Measurements from ENCODE around the gene PITHD1. TPM values are rescaled to one million over a fixed set of nuclear protein-coding genes. Genes with fewer than 3 reads are reported as not detected.
"Not testable (repeated sequence)": the region's sequence is repeated elsewhere in the genome, so short reads cannot be mapped to it uniquely, and the experiment has no call there.

Gene PITHD1, protein sequence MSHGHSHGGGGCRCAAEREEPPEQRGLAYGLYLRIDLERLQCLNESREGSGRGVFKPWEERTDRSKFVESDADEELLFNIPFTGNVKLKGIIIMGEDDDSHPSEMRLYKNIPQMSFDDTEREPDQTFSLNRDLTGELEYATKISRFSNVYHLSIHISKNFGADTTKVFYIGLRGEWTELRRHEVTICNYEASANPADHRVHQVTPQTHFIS
- 71.0 and 87.6 TPM in 2 replicates for polyA plus RNA-seq (2014; cell fraction: cytosol; rRNA removed)
- polyA plus RNA-seq (2014; cell fraction: nucleus; rRNA removed): 45.2 and 47.9 TPM in 2 replicates

DNA sequence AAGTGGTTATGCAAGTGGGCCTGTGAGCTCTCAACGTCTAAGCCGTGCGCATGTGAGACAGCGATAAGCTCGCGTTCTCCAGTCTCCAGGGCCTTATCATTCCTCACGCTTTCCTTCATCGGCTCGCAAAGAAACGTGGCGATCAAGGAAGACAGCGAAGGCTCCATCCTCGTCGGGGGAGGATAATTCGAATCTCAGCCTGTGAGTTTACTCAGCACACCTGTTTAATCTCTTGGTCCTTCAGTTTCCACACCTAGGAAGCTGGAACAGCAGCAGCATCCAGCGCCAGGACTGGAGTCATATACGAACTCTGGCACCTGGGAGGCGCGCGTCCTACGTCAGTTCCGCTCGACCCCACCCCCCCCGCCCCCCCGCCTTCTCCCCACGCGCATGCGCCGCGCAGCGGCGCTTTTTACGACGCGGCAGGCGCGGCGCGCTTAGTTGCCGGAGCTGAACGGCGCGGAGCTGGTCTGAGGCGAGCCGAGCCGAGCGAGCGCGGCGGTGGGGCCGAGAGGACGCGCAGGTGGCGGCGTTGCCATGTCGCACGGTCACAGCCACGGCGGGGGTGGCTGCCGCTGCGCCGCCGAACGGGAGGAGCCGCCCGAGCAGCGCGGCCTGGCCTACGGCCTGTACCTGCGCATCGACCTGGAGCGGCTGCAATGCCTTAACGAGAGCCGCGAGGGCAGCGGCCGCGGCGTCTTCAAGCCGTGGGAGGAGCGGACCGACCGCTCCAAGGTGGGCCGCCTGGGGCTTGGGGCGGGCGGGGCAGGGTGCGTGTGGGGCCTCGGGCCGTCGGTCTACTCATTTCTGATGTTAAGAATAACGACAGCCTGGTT is at the start of gene PITHD1:
TSS of gene PITHD1 (plus strand) at position 440 of the 836 bp plus-strand sequence. CDS start at position 538, 98 bp downstream.
- peak; percentile 85 for DNase-seq (ENCODE audit: low spot score)

DNA sequence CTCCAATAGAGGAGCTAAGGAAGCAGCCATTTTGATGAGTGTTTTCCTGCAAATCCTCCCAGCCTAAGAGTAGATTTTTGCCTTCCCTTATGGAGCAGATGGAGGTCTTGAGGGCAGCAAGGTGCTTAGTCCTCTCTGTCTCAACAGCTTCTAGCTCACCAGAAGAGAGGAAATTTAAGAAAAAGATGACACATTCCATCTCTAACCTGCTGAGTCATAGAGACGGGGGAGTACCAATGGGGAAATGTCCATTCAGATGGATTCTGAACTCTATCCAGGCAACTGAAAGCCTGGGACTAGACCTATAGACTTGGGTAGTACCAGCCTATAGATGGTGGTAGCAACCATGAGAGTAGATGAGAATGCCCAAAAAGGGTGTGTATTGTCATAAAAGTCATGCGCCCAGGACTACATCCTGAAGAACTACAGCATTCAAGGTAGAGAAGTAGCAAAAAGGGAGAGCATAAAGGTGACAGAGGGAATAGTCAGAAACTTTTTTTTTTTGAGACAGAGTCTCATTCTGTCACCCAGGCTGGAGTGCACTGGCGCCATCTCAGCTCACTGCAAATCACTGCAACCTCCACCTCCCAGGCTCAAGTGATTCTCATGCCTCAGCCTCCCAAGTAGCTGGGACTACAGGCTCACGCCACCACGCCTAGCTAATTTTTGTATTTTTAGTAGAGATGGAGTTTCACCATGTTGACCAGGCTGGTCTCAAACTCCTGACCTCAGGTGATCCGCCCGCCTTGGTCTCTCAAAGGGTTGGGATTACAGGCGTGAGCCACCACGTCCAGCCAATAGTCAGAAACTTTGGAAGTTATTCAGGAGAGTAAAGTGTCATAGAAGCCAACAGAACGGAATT is 45.6 kb upstream of the PITHD1 start:
- DNase-seq (ENCODE audit: low spot score): no peak

DNA sequence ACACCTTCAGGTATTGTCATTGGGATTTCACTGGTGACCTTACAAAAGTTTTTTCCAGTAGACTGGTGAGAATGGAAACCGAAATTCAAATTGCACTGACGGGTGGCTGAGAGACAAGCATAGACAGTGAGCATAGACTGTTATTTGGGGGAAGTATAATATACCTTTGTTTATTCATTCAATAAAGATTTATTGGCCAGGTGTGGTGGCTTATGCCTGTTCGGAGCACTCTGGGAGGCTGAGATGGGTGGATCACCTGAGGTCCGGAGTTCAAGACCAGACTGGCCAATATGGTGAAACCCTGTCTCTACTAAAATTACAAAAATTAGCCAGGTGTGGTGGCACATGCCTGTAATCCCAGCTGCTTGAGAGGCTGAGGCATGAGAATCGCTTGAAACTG is 44.9 kb upstream of the PITHD1 start:
- not testable (repeated sequence) for DNase-seq (ENCODE audit: low spot score)

DNA sequence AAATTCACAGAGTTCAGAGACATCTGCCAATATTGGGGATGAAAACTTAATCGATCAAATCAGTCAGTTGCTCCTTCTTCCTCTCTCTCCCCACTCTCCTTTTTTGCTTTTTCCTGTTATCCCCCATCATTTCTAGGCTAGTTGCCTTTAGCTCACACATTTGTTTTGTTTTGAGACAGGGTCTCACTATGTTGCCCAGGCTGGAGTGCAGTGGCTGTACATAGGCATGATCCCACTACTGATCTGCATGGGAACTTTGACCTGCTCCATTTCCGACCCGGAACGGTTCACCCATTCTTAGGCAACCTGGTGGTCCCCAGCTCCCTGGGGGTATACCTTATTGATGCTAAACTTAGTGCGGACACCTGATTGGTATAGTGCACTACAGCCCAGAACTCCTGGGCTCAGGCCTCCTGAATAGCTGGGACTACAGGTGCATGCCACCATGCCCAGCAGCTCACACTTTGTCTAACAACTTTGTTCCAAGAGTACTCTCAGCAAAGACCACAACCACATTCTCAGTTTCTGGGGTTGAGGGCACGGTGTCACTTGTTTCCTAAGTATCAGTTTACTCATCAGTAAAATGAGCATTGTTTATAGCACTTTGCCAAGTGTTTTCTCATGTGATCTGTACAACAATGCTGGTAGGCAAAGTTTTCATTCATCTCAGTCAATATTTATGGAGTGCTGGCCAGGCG is 41.6 kb upstream of the PITHD1 start:
- DNase-seq (ENCODE audit: low spot score): no peak

DNA sequence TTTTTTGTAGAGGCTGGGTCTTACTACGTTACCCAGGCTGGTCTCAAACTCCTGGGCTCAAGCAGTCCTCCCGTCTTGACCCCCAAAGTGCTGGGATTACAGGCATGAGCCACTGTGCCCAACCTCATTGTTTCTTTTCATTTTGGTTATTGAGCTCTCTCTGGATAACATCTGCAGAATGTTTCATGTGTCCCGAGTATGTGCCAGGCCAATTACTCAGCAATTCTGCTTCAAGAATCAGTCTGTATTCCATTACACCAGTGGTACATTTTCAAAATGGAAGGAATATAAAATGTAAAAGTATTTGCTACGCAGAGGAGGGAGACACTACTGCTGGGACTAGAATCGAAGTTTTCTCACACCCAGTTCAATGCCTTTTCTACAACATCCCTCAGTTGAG is 36.6 kb upstream of the PITHD1 start:
- DNase-seq (ENCODE audit: low spot score): no peak

DNA sequence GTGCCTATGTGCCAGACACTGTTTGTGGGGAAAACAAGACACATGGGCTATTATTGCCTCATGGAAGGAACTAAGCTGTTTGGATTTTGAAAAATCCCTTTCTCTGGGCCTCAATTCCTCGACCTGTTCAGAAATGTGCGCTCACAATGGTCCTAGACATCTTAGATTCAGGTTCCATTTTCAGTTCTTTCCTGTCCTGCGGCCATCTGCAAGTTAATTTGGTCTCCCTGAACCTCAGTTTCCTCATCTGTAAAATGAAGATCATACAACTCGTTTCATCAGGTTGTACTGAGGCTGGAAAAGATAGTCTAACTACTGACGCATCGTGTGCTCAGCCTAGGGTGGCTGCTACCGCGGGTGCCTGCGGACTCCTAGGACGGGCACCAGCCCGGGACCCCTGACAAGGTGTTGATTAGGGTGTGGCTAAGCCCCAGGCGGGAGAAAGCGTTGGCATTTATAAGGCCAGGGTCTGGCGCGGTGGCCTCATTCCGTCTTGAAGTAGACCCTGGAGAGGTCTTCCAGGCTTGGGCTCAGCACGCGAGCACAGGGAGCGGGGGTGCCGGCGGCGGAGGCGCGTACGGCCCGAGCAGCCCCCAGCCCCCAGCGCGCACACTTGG is 35.4 kb upstream of the PITHD1 start:
- DNase-seq (ENCODE audit: low spot score): no peak

DNA sequence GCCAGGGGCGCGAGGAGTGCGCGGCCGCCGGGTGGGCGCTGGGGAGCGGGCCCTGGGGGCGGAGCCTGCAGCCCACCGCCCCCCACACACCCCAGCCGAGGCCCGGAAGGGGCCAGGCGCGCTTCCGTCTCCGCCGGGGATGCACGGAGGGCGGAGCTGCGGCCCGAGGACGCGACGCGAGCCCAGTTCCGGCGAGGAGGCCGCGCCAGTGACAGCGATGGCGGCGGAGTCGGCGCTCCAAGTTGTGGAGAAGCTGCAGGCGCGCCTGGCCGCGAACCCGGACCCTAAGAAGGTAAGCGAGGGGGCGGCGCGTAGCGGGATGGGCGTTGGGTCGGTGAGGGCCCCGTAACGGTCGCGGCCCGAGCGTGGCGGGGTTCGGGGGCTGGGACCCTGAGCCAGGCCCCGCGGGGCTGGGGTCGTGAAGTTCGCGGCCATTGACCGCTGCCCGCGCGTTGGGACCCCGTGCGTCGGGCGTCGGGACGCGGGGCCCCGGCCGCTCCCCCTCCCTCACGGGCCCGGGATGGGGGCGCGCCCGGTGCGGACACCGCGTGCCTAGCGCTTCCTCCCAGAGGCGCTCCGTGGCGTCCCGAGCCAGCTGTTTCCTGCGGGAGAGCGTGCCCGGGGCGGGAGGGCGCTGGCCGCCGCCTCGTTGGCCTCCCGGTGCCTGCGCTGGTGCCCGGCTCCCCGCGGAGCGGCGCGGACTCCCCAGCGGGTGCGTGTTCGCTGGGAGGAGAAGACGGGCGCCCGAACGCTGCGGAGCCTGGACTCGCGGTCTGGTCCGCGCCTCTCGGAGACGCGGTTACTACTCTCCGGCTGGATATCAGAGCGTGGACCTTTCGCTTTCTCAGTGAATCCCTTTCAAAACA is 34.7 kb upstream of the PITHD1 start, which contains the start of gene ELOA:
TSS of gene ELOA (plus strand) at position 185 of the 866 bp plus-strand sequence. CDS start at position 218, 33 bp downstream.
- peak; percentile 71 for DNase-seq (ENCODE audit: low spot score)

DNA sequence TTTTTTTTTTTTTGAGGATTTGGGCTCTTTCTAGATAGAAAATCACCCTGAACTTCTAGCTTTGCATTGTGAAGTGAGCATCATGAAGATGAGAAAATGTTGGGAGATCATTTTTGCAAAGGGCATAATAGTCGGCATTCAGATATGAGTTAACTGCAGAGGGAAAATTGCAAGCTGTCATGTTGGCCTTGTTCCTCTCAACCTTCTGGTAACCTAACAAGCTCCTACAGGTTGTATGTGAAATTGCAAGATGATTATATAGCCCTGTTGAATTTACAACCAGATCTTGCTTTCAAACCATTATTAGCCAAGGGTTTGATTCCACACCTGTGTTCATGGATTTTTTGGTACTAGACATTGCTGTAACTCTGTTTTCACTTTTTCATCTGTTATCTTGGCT is 32.7 kb upstream of the PITHD1 start:
- DNase-seq (ENCODE audit: low spot score): peak; percentile 15

DNA sequence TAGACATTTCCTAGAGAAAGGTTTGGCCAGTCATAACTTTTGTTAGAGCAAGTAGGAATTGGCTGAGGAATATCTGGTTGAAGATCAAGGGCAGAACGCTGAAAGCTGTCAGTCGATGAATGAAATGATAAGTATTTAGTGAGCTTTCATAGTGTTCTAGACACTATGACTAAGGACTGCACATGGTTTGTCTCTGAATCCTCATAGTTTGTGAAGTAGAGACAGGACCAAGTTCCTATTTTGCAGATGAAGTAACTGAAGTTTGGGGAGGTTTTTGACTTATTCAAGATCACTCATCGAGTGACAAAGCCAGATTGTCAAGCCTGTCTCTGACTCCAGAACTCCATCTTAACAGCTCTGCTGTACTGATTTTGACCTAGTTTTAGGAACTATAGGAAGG is 30.2 kb upstream of the PITHD1 start:
- no peak for DNase-seq (ENCODE audit: low spot score)

DNA sequence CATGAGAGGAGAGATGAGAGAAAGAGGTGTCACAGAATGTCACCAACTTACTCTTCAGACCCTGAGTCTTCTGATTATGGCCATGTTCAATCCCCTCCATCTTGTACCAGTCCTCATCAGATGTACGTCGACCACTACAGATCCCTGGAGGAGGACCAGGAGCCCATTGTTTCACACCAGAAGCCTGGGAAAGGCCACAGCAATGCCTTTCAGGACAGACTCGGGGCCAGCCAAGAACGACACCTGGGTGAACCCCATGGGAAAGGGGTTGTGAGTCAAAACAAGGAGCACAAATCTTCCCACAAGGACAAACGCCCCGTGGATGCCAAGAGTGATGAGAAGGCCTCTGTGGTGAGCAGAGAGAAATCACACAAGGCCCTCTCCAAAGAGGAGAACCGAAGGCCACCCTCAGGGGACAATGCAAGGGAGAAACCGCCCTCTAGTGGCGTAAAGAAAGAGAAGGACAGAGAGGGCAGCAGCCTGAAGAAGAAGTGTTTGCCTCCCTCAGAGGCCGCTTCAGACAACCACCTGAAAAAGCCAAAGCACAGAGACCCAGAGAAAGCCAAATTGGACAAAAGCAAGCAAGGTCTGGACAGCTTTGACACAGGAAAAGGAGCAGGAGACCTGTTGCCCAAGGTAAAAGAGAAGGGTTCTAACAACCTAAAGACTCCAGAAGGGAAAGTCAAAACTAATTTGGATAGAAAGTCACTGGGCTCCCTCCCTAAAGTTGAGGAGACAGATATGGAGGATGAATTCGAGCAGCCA is 27.0 kb upstream of the PITHD1 start:
- peak; percentile 39 for DNase-seq (ENCODE audit: low spot score)

DNA sequence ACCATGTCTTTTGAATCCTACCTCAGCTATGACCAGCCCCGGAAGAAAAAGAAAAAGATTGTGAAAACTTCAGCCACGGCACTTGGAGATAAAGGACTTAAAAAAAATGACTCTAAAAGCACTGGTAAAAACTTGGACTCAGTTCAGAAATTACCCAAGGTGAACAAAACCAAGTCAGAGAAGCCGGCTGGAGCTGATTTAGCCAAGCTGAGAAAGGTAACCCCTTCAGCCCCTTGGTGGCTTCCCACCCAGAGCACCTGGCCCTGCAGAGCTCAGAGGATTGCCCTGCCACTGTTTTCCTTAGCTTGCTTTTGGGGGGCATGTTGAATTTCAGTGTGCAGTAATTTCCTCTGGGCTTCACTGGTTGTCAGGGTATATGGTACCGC is 26.4 kb upstream of the PITHD1 start:
- no peak for DNase-seq (ENCODE audit: low spot score)

DNA sequence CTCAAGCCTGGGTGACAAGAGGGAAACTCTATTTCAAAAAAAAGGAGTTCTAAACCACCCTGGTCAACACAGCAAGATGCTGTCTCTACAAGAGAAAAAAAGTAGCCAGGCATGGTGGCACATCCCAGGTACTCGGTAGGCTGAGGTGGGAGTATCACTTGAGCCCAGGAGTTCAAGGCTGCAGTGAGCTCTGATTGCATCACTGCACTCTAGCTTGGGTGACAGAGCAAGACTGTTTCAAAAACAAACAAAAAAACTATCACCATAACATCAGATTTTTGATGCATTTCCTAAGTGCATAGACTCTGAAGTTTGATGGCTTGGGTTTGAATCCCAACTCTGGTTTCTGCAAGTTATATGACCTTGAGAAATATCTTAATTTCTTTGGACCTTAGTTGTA is 25.3 kb upstream of the PITHD1 start:
- DNase-seq (ENCODE audit: low spot score): no peak

DNA sequence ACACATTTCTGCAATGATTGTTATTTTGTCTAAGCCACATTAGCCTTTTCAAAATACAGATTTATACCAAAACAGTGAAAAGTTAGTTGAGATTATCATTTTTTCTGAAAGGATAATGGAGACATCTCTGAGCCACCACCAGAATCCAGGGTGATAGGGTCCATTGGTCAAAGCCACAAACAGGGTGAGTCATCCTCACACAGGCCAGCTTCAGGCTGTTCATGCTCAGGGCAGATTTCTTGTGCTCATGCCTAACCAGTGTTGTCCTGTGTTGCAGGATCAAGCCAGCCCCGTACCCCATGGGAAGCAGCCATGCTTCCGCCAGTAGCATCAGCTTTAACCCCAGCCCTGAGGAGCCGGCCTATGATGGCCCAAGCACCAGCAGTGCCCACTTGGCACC is 21.5 kb upstream of the PITHD1 start:
- no peak for DNase-seq (ENCODE audit: low spot score)

DNA sequence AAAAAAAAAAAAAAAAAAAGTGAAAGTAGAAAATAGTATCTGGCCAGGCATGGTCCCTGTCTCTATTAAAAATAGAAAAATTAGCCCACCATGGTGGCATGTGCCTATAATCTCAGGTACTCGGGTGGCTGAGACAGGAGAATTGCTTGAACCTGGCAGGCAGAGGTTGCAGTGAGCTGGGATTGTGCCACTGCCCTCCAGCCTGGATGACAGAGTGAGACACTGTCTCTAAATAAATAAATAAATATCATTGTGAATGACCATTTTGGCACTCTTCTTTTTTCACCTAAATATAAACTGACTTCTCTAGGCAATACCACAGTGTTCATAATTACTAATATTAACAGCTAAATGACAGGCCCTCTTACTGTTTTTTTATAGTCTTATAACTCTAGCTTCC is 20.4 kb upstream of the PITHD1 start:
- no peak for DNase-seq (ENCODE audit: low spot score)

DNA sequence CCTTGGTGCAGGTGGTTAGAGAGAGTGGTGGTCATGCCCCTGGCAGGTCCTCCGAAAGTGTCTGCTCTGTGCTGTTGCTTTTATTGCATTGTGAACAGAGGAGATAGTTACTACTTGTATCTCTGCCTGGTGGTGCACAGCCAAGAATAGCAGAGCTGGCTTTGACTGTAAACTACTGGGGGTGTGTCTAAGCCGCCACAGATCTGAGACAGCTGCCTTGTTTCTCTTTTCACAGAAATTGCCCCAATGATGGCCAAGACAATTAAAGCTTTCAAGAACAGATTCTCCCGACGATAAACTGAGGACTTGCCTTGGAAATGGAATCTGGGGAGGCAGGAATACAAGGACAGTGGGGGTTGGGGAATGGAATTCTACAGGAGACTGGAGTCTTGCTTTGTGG is 18.9 kb upstream of the PITHD1 start:
- no peak for DNase-seq (ENCODE audit: low spot score)

DNA sequence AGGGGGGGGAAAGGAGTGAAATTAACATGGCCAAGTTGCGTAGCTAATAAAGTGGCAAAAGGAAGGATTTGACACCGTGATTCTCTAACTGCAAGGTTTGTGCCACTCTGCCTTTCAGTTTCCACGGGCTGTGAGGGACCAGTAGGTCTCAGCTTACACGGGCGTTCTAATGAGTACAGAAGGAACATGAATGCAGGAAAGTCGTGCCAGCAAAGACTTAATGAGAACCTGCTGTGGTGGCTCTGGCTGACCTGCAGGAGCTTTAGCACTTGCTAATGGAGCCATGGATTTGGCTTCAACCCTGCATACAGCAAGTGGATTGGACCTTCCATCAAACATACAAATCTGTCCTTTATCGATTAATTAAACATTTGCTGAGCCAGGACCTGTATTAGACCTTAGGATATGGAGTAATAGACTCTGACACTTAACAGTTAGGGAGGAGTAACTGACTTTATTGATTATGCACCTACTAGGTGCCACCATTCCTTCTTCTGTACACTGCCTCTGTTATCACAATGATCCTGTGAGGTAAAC is 15.1 kb upstream of the PITHD1 start:
- no peak for DNase-seq (ENCODE audit: low spot score)

DNA sequence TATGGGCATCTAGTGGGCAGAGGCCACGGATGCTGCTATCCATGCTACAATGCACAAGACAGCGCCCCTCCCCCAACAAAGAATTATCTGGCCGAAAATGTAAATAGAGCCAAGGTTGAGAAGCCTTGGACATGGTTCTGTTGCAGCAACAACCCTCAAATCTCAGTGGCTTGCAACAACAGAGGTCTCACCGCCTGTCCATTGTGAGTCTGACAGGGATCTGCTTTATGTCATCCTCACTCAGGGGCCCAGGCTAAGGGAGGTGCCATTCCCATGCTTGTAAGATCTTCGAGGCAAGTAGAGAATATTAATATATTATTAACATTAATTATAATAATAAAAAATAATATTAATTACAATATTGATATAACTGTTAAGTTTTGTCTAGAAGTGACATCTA is 9.5 kb upstream of the PITHD1 start:
- no peak for DNase-seq (ENCODE audit: low spot score)

DNA sequence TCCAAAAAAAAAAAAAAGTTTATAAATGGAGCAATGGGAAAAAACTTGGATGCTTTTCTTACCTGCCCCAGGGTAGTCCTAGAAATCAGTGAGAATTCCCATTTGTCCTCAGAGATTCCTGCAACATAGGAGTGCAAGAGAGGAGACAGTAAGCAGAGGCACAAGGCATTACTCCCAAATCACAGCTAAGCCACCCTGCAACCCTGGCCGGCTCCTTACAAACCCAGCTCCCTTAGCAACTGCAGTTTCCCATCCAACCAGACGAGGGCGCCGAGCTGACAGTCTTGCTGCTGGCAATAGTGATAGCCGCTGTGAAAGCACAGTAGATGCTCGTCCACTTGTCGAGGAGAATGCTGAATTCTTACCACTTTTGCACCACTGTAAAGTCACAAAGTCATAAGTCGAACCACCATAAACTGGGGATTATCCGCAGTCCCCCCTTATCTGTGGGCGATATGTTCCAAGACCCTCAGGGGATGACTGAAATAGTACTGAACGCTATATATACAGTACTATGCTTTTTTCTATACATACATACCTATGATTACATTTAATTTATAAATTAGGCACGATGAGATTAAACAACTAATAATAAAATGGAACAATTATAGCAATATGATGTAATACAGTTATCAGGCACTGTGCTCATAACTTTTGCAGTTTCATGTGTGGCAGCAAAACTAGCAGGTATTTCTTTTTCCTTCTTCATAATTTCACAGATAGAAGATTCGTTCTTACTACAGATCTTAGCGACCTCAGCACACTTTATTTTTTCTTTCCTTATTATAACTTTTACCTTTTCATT is 6.0 kb upstream of the PITHD1 start:
- peak; percentile 70 for DNase-seq (ENCODE audit: low spot score)

All from SK-N-DZ (cell line).